ENCODE results near the gene COG2. TPM values are rescaled to one million over a fixed set of nuclear protein-coding genes. Genes with fewer than 3 reads are reported as not detected.
"Not testable (repeated sequence)": the region's sequence is repeated elsewhere in the genome, so short reads cannot be mapped to it uniquely, and the experiment has no call there.

The COG2 gene
- total RNA-seq, 1 donor from 2014 or later: 32.4 TPM

DNA sequence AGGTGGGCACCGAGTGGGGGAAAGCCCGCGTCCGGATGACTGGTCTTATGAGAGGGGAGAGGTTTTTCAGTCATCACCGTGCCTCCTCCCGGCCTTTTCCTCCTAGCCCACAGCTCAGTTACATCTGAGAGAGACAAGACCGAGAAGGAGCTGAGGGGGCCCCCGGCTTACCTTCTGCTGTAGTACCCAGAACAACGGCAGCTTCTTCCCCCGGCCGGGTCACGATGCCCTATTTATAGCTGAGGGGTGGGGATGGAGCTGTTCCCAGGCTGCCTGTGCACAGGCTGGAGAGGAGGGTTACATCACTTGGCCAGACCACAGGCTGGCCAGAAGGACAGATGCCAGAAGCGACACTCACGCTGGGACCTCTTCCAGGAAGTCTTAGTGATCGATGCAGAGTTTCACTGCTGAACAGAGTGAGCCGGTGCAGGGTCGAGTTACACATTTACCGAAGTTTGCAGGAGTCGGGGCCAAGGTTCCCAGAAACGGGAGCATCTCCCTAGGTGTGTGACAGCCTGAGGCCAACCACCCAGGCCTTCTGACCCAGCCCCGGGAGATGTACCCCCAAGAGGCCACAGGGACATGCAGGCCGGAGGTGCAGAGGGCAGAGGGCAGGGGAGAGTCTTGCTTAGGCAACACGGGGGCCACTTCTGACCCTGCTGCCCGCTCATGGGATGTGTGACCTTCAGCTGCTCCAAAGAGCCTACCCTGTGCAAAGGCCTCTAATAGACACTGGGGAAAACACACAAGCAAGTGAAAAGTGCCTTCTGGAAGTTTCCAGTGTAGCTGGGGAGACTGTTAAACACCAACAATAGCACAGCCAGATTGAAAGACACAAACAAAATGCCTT lies 71.9 kb downstream of the COG2 start, which contains the start of gene AGT:
TSS of gene AGT (minus strand) at position 208 of the 850 bp plus-strand sequence. CDS start 3,299 bp downstream, outside the sequence.
- intact Hi-C loops (cut with micrococcal nuclease): no loop called here

- intact Hi-C loops (cut with micrococcal nuclease): no loop called here
Observed at GRCh38 chr1:230715510-230715909, 73.2 kb downstream of the COG2 start.

- intact Hi-C loops (cut with micrococcal nuclease): not testable (repeated sequence)
Observed at GRCh38 chr1:230716453-230716852, 74.2 kb downstream of the COG2 start.

DNA sequence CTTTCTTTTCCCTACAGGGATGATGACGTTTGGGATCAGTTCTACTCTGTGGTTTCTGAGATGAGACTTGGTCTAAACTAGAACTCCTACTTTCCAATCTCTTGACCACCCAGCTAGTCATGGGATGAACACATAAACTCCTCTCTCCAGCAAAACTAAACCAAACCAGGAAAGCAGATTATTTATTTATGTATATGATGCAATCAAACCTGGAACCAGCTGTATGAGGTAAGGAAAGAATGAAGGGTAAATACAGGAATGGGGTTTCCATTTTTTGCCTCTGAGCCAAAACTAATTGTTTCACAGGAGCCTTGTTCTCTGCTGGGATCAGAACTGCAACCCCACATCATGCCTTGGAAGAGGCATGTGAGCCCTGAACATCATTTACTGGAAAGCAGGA lies 75.0 kb downstream of the COG2 start:
- intact Hi-C loops (cut with micrococcal nuclease): no loop called here

DNA sequence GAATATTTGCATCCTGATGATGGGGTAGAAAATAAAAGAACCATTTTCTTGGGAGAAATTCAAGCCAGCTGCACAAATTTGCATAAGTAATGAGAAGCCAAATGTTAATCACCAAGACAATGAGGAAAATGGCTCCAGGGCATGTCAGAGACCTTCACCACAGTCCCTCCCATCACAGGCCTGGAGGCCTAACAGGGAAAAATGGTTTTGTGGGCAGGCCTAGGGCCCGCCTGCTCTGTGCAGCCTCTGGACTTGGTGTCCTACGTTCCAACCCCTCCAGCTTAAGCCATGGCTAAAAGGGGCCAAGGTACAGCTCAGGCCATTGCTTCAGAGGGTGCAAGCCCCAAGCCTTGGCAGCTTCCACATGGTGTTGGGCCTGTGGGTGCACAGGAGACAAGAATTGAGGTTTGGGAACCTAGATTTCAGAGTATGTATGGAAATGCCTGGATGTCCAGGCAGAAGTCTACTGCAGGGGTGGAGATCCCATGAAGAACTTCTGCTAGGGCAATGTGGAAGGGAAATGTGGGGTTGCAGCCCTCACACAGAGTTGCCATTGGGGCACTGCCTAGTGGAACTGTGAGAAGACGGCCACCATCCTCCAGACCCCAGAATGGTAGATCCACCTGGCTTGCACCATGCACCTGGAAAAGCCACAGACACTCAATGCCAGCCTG lies 79.7 kb downstream of the COG2 start:
- intact Hi-C loops (cut with micrococcal nuclease): not testable (repeated sequence)

- intact Hi-C loops (cut with micrococcal nuclease): no loop called here
Observed at GRCh38 chr1:230725256-230726012, 83.2 kb downstream of the COG2 start.

DNA sequence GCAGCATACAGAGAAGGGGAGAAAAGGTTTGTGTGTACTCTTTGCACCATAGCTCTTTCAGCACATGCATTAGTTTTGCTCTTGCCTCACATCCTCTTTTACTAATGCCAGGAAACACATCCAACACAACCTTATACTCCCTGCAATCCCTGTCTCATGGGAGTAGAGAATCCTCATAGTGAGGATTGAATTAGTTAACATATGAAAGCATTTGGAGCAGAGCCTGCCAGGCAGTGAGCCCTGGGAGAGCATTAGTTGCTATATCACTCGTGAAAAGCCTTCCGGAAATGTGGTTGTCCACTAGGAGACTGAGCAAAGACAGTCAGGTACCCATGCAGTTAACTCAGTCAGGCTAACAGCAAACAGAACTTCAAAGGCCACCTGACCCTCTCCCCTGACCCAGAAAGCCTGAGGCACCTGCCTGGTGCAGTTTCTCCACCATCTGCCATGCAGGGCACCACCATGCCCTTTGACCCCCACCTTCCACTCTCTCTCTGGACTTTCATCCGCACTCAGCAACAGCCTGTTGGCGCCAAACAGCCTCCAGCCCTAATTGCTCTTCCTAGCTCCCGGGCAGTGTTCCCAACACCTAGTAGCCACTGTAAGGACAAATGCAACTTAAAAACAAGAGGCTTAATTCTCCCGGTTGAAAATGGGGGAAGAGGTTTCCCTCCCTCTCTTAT lies 86.6 kb downstream of the COG2 start:
- intact Hi-C loops (cut with micrococcal nuclease): no loop called here

- intact Hi-C loops (cut with micrococcal nuclease): no loop called here
Observed at GRCh38 chr1:230730977-230731376, 88.7 kb downstream of the COG2 start.

DNA sequence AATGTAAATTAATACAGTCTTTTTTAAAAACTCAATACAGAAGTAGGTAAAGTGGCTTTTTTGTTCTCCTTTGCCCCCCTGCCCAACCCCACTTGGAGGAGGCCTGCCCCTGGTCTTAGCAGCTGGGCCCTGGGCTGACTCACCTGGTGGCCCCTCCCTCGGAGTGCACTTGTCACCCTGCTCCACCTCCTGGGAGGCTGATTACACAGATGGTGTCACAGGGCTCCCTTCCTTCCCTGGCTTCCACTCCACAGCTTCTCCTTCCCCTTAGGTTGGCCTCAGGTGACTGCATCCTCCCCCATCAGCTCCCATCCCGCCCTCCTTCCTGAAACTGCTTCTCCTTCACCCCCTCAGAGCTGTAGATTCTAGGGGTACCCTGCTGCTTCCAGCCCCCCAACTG lies 93.2 kb downstream of the COG2 start:
- intact Hi-C loops (cut with micrococcal nuclease): no loop called here

DNA sequence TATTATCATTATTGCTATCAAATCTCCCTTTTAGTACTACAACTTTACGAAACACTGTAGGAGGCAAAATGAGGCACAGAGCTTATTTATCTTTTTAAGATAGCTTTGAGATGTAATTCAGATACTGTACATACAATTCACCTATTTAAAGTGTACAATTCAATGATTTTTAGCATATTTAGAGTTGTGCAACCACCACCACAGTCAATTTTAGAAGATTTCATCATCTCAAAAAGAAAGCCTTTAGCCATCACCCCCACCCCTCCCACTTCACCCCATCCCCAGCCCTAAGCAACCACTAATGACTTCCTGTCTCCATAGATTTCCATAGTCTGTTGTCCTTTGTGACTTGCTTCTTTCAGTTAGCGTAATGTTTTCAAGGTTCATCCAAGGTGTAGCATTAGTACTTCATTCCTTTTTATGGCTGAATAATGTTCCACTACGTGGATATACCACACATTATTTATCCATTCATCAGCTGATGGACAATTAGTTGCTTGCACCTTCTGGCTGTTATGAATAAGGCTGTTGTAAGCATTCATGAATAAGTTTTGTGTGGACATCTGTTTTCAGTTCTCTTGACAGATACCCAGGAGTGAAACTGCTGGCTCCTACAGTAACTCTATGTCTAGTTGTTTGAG lies 95.5 kb downstream of the COG2 start:
- intact Hi-C loops (cut with micrococcal nuclease): no loop called here

- intact Hi-C loops (cut with micrococcal nuclease): no loop called here
Observed at GRCh38 chr1:230739564-230740290, 97.4 kb downstream of the COG2 start.

Other genes with a start within 250 kb of the COG2 start
- not detected in 2 replicates for gene PGBD5, start 216.1 kb upstream of the COG2 start, total RNA-seq
- 0.07 TPM in 1 of 2 replicates, not detected in the other for gene AGT, start 71.6 kb downstream of the COG2 start, total RNA-seq
- gene CAPN9, start 104.9 kb downstream of the COG2 start, total RNA-seq: not detected in 2 replicates
- 2.1 and 2.4 TPM in 2 replicates for gene C1orf198, start 226.0 kb downstream of the COG2 start, total RNA-seq